GM21529 (cell line): Measurements from ENCODE around the gene HAAO.

Source experiments
- ATAC-seq: cut with Tn5 transposase; IDR thresholded peaks from one replicate; pipeline ENCODE4 v1.9.1; 2021; ENCODE audit not compliant: unreplicated experiment

Gene HAAO

GRCh38 chr2:42793334-42794270 lies 1.2 kb upstream of the HAAO start:
- ATAC-seq: peak; percentile 1

- ATAC-seq: peak; percentile 24
These were observed 248 bp downstream of the HAAO start for GRCh38 chr2:42792087-42792582.

- no peak for ATAC-seq
These were observed 777 bp downstream of the HAAO start for GRCh38 chr2:42791606-42792005.

DNA sequence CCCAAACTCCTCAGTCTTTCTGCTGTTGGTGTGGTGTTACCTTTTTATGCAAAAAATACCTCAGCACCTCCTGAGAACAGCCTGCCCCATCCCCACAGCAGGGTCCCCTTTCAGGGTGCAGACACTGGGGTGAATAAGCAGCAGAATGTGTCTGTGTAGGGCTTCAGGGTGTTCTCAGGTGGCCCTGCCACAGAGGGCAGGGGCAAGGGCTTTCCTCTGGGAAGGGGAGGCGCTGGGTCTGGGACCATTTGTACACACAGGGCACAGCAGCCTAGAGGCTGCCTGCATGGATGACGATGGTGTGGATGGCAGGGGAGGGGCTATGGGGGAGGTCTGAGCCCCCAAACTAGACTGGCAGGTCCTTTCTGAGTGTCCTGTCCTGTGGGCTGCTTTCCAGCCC lies 2.6 kb downstream of the HAAO start:
- no peak for ATAC-seq

GRCh38 chr2:42788882-42789281 lies 3.5 kb downstream of the HAAO start:
- no peak for ATAC-seq

GRCh38 chr2:42788478-42788793 lies 3.9 kb downstream of the HAAO start:
- no peak for ATAC-seq

DNA sequence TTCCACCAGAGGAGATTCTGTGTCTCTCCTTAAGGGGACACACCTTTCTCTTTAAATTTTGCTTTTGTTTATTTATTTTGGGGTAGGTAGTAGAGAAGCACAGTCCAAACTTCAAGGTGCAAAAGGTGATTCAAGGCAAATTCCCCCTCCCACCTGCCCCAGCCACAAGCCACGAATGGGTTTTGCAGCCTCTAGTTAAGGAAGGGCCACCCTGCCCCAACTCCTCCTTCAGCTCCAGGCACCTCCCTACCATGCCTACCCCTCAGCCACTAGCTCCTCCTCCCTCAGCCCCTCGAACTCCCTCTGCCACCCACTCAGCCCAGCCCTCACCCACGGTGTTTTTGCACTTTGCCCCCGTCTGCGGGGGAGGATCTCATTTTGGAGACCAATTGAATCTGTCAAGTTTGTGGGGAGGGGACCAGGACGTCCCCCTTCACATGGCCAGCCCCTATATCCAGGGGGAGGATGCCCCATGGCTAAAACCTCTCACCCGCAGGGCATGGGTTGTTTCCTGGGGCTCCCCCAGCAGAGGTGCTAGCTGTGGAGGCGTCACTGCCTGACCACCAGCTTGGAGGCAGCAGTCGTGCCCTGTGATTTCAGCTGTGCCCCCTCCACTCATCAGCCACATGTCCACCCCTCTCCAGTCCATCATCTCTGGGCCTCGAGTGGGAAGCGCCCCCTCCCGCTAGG lies 4.5 kb downstream of the HAAO start:
- ATAC-seq: no peak

DNA sequence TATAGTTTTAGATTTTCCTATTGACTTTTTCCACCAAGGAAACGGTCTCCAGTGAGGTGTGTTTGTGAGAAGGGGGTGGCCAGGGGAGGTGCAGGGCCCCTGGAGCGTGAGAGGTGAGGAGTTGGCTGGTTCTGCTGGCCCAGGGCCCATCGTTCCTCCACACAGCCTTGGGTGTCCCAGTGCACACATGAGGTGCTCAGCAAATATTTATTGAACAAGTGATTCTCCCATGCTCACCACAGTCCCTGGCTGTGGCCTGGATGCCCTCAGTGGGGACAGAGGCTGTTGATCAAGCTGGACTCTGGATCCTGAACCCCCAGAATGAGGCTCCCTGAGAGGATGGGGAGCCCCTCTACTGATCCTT lies 5.0 kb downstream of the HAAO start:
- ATAC-seq: no peak

GRCh38 chr2:42786561-42787345 lies 5.6 kb downstream of the HAAO start:
- ATAC-seq: no peak

GRCh38 chr2:42784204-42784880 lies 8.0 kb downstream of the HAAO start:
- no peak for ATAC-seq

DNA sequence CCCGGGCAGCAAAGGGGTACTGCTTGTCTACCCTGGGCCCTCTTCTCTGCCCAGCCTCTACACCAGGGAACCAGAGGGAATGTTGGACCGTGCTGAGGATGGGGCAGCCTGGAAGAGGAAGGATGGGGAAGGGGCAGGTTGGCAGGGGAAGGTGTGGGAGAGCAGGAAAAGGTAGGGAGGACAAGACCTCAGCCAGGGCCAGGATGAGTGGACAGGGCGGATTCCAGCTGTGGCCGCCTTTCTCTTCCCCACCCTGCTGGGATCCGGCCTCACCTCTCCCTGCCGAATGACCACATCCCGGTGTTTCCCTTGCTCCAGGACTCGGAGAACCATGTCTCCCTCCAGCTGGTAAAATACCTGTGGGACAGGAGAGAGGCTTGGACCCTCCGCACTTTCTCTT lies 8.9 kb downstream of the HAAO start:
- no peak for ATAC-seq

DNA sequence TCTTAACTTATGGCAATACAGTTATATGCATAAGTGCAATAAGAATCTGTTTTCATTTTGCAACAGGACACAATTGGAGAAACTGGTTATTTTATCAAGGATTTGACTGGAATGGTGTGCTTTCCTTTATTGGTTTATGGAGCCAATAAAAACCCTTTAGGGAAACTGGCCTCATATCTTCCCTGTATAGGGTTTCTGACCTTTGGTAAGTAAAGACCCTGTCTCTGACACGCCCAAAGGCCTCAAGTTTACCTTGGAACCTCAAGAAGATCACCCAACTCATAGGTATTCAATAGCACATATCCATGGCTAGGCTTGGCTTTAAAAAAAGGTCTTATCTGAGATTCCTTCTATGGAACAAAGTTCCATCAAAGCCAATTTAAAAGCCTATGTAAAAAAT lies 11.2 kb downstream of the HAAO start:
- ATAC-seq: no peak

DNA sequence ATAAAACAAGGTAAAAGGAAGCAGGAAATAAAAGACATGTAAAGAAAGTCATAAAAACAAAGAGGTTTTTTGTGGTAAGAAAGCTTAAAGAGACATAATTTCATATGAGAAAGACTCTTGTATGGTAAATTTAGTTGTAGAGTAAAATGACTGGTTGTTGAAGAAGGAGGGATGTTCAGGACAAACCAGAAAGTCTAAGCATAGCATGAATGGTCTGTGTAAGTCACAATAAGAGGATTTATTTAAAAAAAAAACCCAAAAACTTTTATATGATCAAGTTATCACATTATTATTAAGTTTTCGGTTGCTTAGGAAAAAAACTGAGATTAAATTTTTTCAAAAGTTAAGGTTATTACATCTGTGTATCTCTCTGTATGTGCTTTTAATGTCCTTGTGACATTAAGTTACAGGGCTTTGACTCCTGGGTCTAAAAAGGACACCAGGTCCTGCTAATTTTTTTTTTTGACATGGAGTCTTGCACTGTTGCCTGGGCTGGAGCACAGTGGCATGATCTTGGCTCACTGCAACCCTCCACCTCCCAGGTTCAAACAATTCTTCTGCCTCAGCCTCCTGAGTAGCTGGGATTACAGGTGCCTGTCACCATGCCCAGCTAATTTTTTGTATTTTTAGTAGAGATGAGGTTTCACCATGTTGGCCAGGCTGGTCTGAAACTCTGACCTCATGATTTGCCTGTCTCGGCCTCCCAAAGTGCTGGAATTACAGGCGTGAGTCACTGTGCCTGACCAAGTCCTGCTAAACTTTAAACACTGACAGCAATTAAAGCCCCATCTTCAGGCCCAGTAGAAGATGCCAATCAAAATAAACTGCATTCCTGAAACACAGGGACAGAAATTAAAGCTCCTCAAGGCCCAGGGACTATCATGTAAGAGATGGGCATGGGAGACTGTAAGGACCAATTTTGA lies 14.2 kb downstream of the HAAO start:
- ATAC-seq: no peak

GRCh38 chr2:42775810-42776209 lies 16.6 kb downstream of the HAAO start:
- ATAC-seq: no peak

DNA sequence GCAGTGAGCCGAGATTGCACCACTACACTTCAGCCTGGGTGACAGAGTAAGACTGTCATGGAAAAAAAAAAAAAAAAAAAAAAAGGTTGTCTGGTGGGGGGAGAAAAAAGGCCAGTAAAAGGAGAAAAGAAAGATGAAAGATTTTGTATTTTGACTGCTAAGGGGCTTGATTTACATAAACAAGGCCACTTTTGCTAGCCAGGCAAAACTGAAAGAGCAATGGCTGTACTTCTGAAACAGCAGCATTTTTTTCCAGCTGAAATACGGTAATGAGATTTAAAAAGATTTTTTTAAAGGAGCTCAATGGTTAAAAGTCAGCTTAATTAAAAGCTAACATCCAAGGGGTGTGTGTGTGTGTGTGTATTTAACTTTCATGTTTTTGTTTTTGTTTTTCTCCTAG lies 17.2 kb downstream of the HAAO start:
- peak; percentile 54 for ATAC-seq

- no peak for ATAC-seq
These were observed 20.7 kb downstream of the HAAO start for GRCh38 chr2:42771546-42772153.

- peak; percentile 74 for ATAC-seq
These were observed 21.9 kb downstream of the HAAO start for GRCh38 chr2:42770288-42771131.

- no peak for ATAC-seq
These were observed 22.6 kb downstream of the HAAO start for GRCh38 chr2:42769583-42770287.
